H1 (cell line): ENCODE results near the gene GCC1. TPM values are rescaled to one million over a fixed set of nuclear protein-coding genes. Genes with fewer than 3 reads are reported as not detected.

Experiments
- CTCF ChIA-PET: fragments of 300-600 bp; sonication (Branson Sonifier 250); formaldehyde crosslinking; loops from one replicate; lab custom pipeline; 2021; ENCODE audit not compliant: partially characterized antibody; lab: Charles Lee
- POLR2A ChIA-PET: fragments of 300-600 bp; sonication (Branson Sonifier 250); formaldehyde crosslinking; loops from one replicate; lab custom pipeline; 2021; ENCODE audit warnings: inconsistent platforms; ENCODE audit not compliant: partially characterized antibody; lab: Charles Lee
- DNase-seq, 2 experiments: peaks; one replicate each; pipeline versions ENCODE4 v3.0.0 to v3.0.0-alpha.2; 2010 to 2022; ENCODE audit warnings: low spot score in 2 of 2, low read depth in 1 of 2, mixed read lengths in 1 of 2
- FAIRE-seq: peaks from 2 replicates; lab custom pipeline; 2011; peaks lifted over from hg19 to GRCh38; lab: Jason Lieb, UNC
- H2AFZ ChIP-seq: 2 replicates; pipeline ENCODE4 v1.8.1; 2012; ENCODE audit warnings: low read length, inconsistent platforms
- H2AK5ac ChIP-seq: 2 replicates; pipeline ENCODE4 v1.6.1; 2013; ENCODE audit warnings: low read depth, low read length
- H2BK120ac ChIP-seq: replicated peaks from 2 replicates; pipeline ENCODE3; 2013; ENCODE audit warnings: low read depth, low read length, inconsistent platforms
- H2BK12ac ChIP-seq: 2 replicates; pipeline ENCODE4 v1.6.1; 2013; ENCODE audit warnings: low read depth, low read length
- H2BK15ac ChIP-seq: 2 replicates; pipeline ENCODE4 v1.6.1; 2013; ENCODE audit warnings: low read length
- H2BK20ac ChIP-seq: 2 replicates; pipeline ENCODE4 v1.6.1; 2013; ENCODE audit warnings: low read length
- H2BK5ac ChIP-seq: 2 replicates; pipeline ENCODE4 v1.6.1; 2013; ENCODE audit warnings: low read depth, low read length
- H3K14ac ChIP-seq: 2 replicates; pipeline ENCODE4 v1.6.1; 2013; ENCODE audit warnings: inconsistent platforms; ENCODE audit not compliant: insufficient read length
- H3K18ac ChIP-seq: 2 replicates; pipeline ENCODE4 v1.6.1; 2013; ENCODE audit warnings: low read length; ENCODE audit errors: extremely low read depth
- H3K23ac ChIP-seq: 2 replicates; pipeline ENCODE4 v1.6.1; 2013; ENCODE audit warnings: inconsistent platforms; ENCODE audit not compliant: insufficient read length
- H3K23me2 ChIP-seq: 2 replicates; pipeline ENCODE4 v1.6.1; 2013; ENCODE audit warnings: low read depth, low read length
- H3K27ac ChIP-seq: 2 replicates; pipeline ENCODE4 v1.6.1; 2011; ENCODE audit warnings: low read depth, low read length, inconsistent platforms
- H3K27me3 ChIP-seq, 4 experiments: replicated peaks in 1 of 4; 1 replicate in 1 of 4; 2 replicates in 3 of 4; pipeline versions ENCODE4 v1.6.1 to v1.8.1; 2011 to 2013; ENCODE audit warnings: low read length in 3 of 4, mild to moderate bottlenecking in 3 of 4, inconsistent platforms in 2 of 4, mixed read lengths in 2 of 4, moderate library complexity in 1 of 4; ENCODE audit not compliant: control insufficient read depth in 3 of 4, insufficient read depth in 3 of 4; ENCODE audit errors: extremely low read depth in 1 of 4
- H3K36me3 ChIP-seq, 4 experiments: 2 replicates each; pipeline versions ENCODE4 v1.6.1 to v1.8.1; 2011 to 2013; ENCODE audit warnings: mild to moderate bottlenecking in 4 of 4, low read length in 3 of 4, moderate library complexity in 2 of 4, control low read depth in 1 of 4, inconsistent platforms in 1 of 4; ENCODE audit not compliant: insufficient read depth in 4 of 4, control insufficient read depth in 2 of 4
- H3K4ac ChIP-seq: replicated peaks from 2 replicates; pipeline ENCODE3; 2013; ENCODE audit warnings: low read length, low read depth, mixed read lengths, inconsistent platforms; ENCODE audit not compliant: insufficient read length
- H3K4me1 ChIP-seq, 4 experiments: replicated peaks in 1 of 4; 1 replicate in 1 of 4; 2 replicates in 3 of 4; pipeline versions ENCODE4 v1.6.1 to v1.8.1; 2011 to 2013; ENCODE audit warnings: low read length in 3 of 4, inconsistent platforms in 2 of 4, mixed read lengths in 1 of 4; ENCODE audit not compliant: insufficient read depth in 4 of 4, control insufficient read depth in 3 of 4
- H3K4me2 ChIP-seq, 2 experiments: 2 replicates each; pipeline versions ENCODE4 v1.6.1 to v1.8.1; 2011 to 2013; ENCODE audit warnings: low read depth in 2 of 2, low read length in 2 of 2, control low read depth in 1 of 2, inconsistent platforms in 1 of 2, mild to moderate bottlenecking in 1 of 2; ENCODE audit not compliant: insufficient read depth in 1 of 2
- H3K4me3 ChIP-seq, 4 experiments: fragments of 200-600, 300-600 bp in 1 of 4; sonication (generic), shearing (Covaris generic), sonication (Bioruptor Twin) in 1 of 4; 2 replicates each; pipeline versions ENCODE4 v1.5.1 to v1.8.1; 2011 to 2016; ENCODE audit warnings: low read length in 4 of 4, low read depth in 3 of 4, control low read depth in 2 of 4, inconsistent platforms in 2 of 4, mild to moderate bottlenecking in 2 of 4, mixed read lengths in 1 of 4, moderate library complexity in 1 of 4; ENCODE audit not compliant: insufficient read depth in 2 of 4; ENCODE audit errors: extremely low read depth in 1 of 4
- H3K56ac ChIP-seq: replicated peaks from 2 replicates; pipeline ENCODE3; 2013; ENCODE audit warnings: low read depth, mild to moderate bottlenecking, mixed read lengths, low read length, inconsistent platforms; ENCODE audit not compliant: insufficient read length
- H3K79me1 ChIP-seq: 2 replicates; pipeline ENCODE4 v1.6.1; 2013; ENCODE audit warnings: low read depth, low read length, control low read depth
- H3K79me2 ChIP-seq, 2 experiments: 2 replicates each; pipeline versions ENCODE4 v1.6.1 to v1.8.1; 2012 to 2013; ENCODE audit warnings: low read length in 2 of 2, mild to moderate bottlenecking in 2 of 2, inconsistent platforms in 1 of 2; ENCODE audit not compliant: insufficient read depth in 2 of 2, control insufficient read depth in 1 of 2
- H3K9ac ChIP-seq, 4 experiments: replicated peaks in 1 of 4; 1 replicate in 1 of 4; 2 replicates in 3 of 4; pipeline versions ENCODE4 v1.6.1 to v1.8.1; 2011 to 2013; ENCODE audit warnings: low read depth in 3 of 4, low read length in 3 of 4, control low read depth in 2 of 4, mild to moderate bottlenecking in 2 of 4, moderate library complexity in 2 of 4, inconsistent platforms in 1 of 4; ENCODE audit errors: extremely low read depth in 1 of 4
- H3K9me3 ChIP-seq, 2 experiments: 2 replicates each; pipeline versions ENCODE4 v1.6.1 to v1.8.1; 2012 to 2013; ENCODE audit warnings: mild to moderate bottlenecking in 2 of 2, moderate library complexity in 2 of 2, control low read depth in 1 of 2, inconsistent platforms in 1 of 2, low read depth in 1 of 2, low read length in 1 of 2, mixed read lengths in 1 of 2; ENCODE audit not compliant: insufficient read depth in 2 of 2
- H4K20me1 ChIP-seq, 2 experiments: replicated peaks in 1 of 2; 2 replicates each; pipeline versions ENCODE3 to v1.8.1; 2011 to 2013; ENCODE audit warnings: inconsistent platforms in 2 of 2, low read length in 2 of 2, mild to moderate bottlenecking in 1 of 2; ENCODE audit not compliant: insufficient read depth in 2 of 2, control insufficient read depth in 1 of 2
- H4K5ac ChIP-seq: 2 replicates; pipeline ENCODE4 v1.6.1; 2013; ENCODE audit warnings: low read length, low read depth, mixed read lengths, inconsistent platforms; ENCODE audit not compliant: insufficient read length
- H4K8ac ChIP-seq: 2 replicates; pipeline ENCODE4 v1.8.0; 2013; ENCODE audit warnings: mild to moderate bottlenecking, moderate library complexity, low read length, inconsistent platforms; ENCODE audit not compliant: insufficient read depth; ENCODE audit errors: extremely low read depth
- H4K91ac ChIP-seq: replicated peaks from 2 replicates; pipeline ENCODE3; 2013; ENCODE audit warnings: low read length, mixed read lengths, inconsistent platforms; ENCODE audit not compliant: insufficient read length
- NRF1 ChIP-seq: IDR thresholded peaks from 2 replicates; pipeline ENCODE4 v1.6.1; 2011; ENCODE audit warnings: mild to moderate bottlenecking, low read depth, low read length, improper control_type of control experiment
- RFX5 ChIP-seq: IDR thresholded peaks from 2 replicates; pipeline ENCODE4 v1.6.1; 2011; ENCODE audit warnings: low read depth, low read length, improper control_type of control experiment, borderline replicate concordance
- SAP30 ChIP-seq: fragments of 300-600 bp; sonication (generic); IDR thresholded peaks from 2 replicates; pipeline ENCODE4 v1.7.1; 2012; ENCODE audit warnings: low read length, moderate library complexity, mild to moderate bottlenecking, inconsistent platforms; ENCODE audit not compliant: insufficient read depth, insufficient replicate concordance
- SP1 ChIP-seq: IDR thresholded peaks from 2 replicates; pipeline ENCODE4 v1.6.1; 2011; ENCODE audit warnings: low read depth, low read length
- TCF12 ChIP-seq: IDR thresholded peaks from 2 replicates; pipeline ENCODE4 v1.6.1; 2011; ENCODE audit warnings: low read depth, mild to moderate bottlenecking, low read length
- ZNF274 ChIP-seq: IDR thresholded peaks from 2 replicates; pipeline ENCODE4 v1.7.0; 2012; ENCODE audit warnings: low read length, borderline replicate concordance; ENCODE audit errors: extremely low read depth
- WGBS, 2 experiments: shearing (Covaris generic) in 1 of 2; methylation state at CpG; one replicate each; pipeline versions ENCODE4 v1.1.6 to v1.1.7; 2013 to 2015; ENCODE audit warnings: low lambda C conversion rate in 2 of 2, mixed read lengths in 2 of 2, inconsistent platforms in 1 of 2, low coverage in 1 of 2, missing lambda C conversion rate in 1 of 2; ENCODE audit not compliant: insufficient replicate concordance in 2 of 2, insufficient coverage in 1 of 2, insufficient read length in 1 of 2; ENCODE audit errors: extremely low coverage in 1 of 2, missing lambda C conversion rate in 1 of 2; 5-methylcytosine and 5-hydroxymethylcytosine counted together
- polyA plus RNA-seq, 7 experiments: library from polyadenylated mRNA; depleted of rRNA in 3 of 7; stranded (reverse) in 5 of 7; unstranded in 2 of 7; fragments of >200 nt in 5 of 7; fragments of 200-250 nt in 2 of 7; gene quantifications; 1 replicate in 5 of 7; 2 replicates in 1 of 7; 4 replicates in 1 of 7; pipeline versions ENCODE4 v1.2.1 to v1.2.3, GENCODE V29; 2011 to 2013; ENCODE audit warnings: missing spikeins in 2 of 7, mixed read lengths in 2 of 7
- total RNA-seq: library from RNA; stranded (reverse); fragmentation: NEBNext Ultra II Directional; extraction: Animal tissue kit (Norgen Biotek cat#: 25700); gene quantifications from 2 replicates; pipeline ENCODE4 v1.2.1, GENCODE V29; 2021

GCC1 gene
- total and polyA plus RNA-seq, 2 of the 8 experiments (the other 6 are each of a cell fraction or from before 2014, with no cell fraction given) = 3.3 to 15.0 TPM

- H3K4me3 ChIP-seq = no peak overlapping the region
- no peak overlapping the region for H3K14ac ChIP-seq
- no peak overlapping the region for H3K4ac ChIP-seq
- H3K79me2 ChIP-seq = no peaks in the 10 kb centered on the region
- no peak for DNase-seq
- H3K27ac ChIP-seq = no peak overlapping the region
- no peak overlapping the region for H3K18ac ChIP-seq
- no peak overlapping the region for H2BK15ac ChIP-seq
- peaks cover 2% of the 10 kb centered on the region; the same call in 1 of the 2 replicates for H3K23me2 ChIP-seq
- no peaks in the 10 kb centered on the region for H4K20me1 ChIP-seq
- peaks cover 0 to 15% (median 11%) of the 10 kb centered on the region in 4 experiments; a peak in 3 of 7 replicates for H3K27me3 ChIP-seq
- no peak overlapping the region for H3K4me2 ChIP-seq
- no peaks in the 10 kb centered on the region for H3K79me1 ChIP-seq
- no peak overlapping the region for H2AFZ ChIP-seq
- WGBS, 2 experiments = 65% methylated on average over 2 of the region's 2 CpGs; no CpG with 5 or more reads in 1 of the 2 experiments
- H2BK120ac ChIP-seq = no peak overlapping the region
- POLR2A ChIA-PET = no interaction called here
- H3K56ac ChIP-seq = no peak overlapping the region
- H4K5ac ChIP-seq = no peak overlapping the region
- H2BK5ac ChIP-seq = no peak overlapping the region
- no peaks in the 10 kb centered on the region for H3K9me3 ChIP-seq
- no peak overlapping the region for H2BK20ac ChIP-seq
- H4K8ac ChIP-seq = no peak overlapping the region
- H2AK5ac ChIP-seq = no peak overlapping the region
- no peak overlapping the region for H4K91ac ChIP-seq
- H2BK12ac ChIP-seq = no peak overlapping the region
- TF ChIP-seq ZNF274 (no peak), SP1 (no peak), TCF12 (no peak), SAP30 (no peak), NRF1 (no peak), RFX5 (no peak)
- no peak for FAIRE-seq
- no peaks in the 10 kb centered on the region for H3K36me3 ChIP-seq
- H3K9ac ChIP-seq = no peak overlapping the region
- CTCF ChIA-PET = interaction anchor here (1.1 to 1.4 kb wide), 2 partner anchors 11 to 97 kb away, joined by 3 to 5 read pairs; no protein-coding TSS in a partner anchor
- H3K23ac ChIP-seq = no peak overlapping the region
- peaks cover 0 to 6% (median 4%) of the 10 kb centered on the region in 4 experiments; a peak in 2 of 7 replicates for H3K4me1 ChIP-seq
Measured at GRCh38 chr7:127532151-127532550, 53.2 kb downstream of the GCC1 start.
